Middle frontal gyrus (tissue), 1 donor: ENCODE measurements around the gene LAMB1.

Source experiments
- DNase-seq: peaks from one replicate; pipeline ENCODE4 v3.0.0-alpha.2; 2015; ENCODE audit warnings: low spot score; ENCODE audit errors: extremely low spot score

LAMB1 gene

GRCh38 chr7:108018668-108019067 lies 15.7 kb upstream of the LAMB1 start:
- no peak for DNase-seq

- no peak for DNase-seq
Observed at GRCh38 chr7:108017776-108018151, 14.8 kb upstream of the LAMB1 start.

- no peak for DNase-seq
Observed at GRCh38 chr7:108016841-108017775, 14.1 kb upstream of the LAMB1 start.

- DNase-seq, result no peak
Observed at GRCh38 chr7:108015740-108016139, 12.8 kb upstream of the LAMB1 start.

GRCh38 chr7:108014747-108015682 lies 12.1 kb upstream of the LAMB1 start:
- no peak for DNase-seq

GRCh38 chr7:108014215-108014614 lies 11.3 kb upstream of the LAMB1 start:
- DNase-seq, result no peak

- DNase-seq, result no peak
Observed at GRCh38 chr7:108012499-108013430, 9.8 kb upstream of the LAMB1 start.

- DNase-seq, result no peak
Observed at GRCh38 chr7:108010377-108010776, 7.4 kb upstream of the LAMB1 start.

- DNase-seq, result no peak
Observed at GRCh38 chr7:108009873-108010272, 6.9 kb upstream of the LAMB1 start.

- no peak for DNase-seq
Observed at GRCh38 chr7:108008827-108009226, 5.9 kb upstream of the LAMB1 start.

GRCh38 chr7:108008240-108008639 lies 5.3 kb upstream of the LAMB1 start:
- no peak for DNase-seq

- DNase-seq, result no peak
Observed at GRCh38 chr7:108007762-108008161, 4.8 kb upstream of the LAMB1 start.

GRCh38 chr7:108007261-108007660 lies 4.3 kb upstream of the LAMB1 start:
- DNase-seq, result no peak

- no peak for DNase-seq
Observed at GRCh38 chr7:108004220-108005142, 1.5 kb upstream of the LAMB1 start.

GRCh38 chr7:108003599-108003935 lies 606 bp upstream of the LAMB1 start:
- no peak for DNase-seq

GRCh38 chr7:108001764-108002725 lies 916 bp downstream of the LAMB1 start:
- no peak for DNase-seq

GRCh38 chr7:108000875-108001763 lies 1.8 kb downstream of the LAMB1 start:
- no peak for DNase-seq
